Left renal pelvis (tissue), 4 donors: ENCODE results near the gene GLS. TPM values are rescaled to one million over a fixed set of nuclear protein-coding genes. Genes with fewer than 3 reads are reported as not detected.

Experiments used
- DNase-seq, 4 donors: peaks; one replicate each; pipeline ENCODE4 v3.0.0-alpha.2; 2013; ENCODE audit warnings: low read depth in 4 of 4, low spot score in 3 of 4
- polyA plus RNA-seq, 4 donors: library from polyadenylated mRNA; unstranded; fragments of 120-200 nt; gene quantifications; one replicate each; pipeline ENCODE4 v1.2.1, GENCODE V29; 2013; ENCODE audit not compliant: insufficient read length in 4 of 4

The GLS gene
- polyA plus RNA-seq, 4 donors: 82.9 to 313 (median 257) TPM

DNA sequence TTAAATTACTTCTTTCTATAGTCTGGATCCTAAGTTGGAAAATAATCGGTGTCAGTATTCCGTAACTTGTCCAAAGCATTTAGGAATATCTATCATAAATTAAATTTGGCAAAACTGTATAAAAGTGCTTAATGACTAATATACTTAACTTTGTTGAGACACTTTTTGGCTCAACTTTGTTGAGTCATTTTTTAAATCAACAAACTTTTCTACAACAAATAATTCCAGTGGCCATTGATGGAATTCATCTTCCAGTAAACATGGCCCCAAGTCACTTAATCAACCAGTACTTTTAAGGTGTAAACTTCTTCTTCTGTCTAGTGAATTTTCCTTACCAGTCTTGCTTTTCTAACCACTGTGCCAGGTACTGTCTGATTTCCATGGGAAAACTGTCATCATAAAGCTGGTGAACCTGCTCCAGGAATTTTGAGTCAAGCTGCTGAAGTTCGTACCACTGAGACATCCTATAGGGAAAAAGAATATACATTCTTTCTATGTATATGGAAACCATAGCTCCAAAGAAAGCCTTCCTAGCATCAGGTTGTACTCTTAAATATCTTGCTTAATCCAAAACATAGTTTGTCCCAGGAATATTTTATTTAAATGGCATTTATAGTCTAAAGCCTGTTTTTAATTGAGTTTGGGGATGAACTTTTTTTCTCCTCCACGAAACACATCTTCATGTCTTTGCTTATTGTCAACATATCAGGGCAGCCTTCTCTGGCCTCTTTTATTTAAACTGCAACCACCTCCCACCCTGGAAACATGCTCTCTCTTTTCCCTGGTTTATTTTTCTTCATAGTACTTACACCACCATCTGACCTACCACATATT, 129.1 kb downstream of the GLS start:
- DNase-seq: no peak

DNA sequence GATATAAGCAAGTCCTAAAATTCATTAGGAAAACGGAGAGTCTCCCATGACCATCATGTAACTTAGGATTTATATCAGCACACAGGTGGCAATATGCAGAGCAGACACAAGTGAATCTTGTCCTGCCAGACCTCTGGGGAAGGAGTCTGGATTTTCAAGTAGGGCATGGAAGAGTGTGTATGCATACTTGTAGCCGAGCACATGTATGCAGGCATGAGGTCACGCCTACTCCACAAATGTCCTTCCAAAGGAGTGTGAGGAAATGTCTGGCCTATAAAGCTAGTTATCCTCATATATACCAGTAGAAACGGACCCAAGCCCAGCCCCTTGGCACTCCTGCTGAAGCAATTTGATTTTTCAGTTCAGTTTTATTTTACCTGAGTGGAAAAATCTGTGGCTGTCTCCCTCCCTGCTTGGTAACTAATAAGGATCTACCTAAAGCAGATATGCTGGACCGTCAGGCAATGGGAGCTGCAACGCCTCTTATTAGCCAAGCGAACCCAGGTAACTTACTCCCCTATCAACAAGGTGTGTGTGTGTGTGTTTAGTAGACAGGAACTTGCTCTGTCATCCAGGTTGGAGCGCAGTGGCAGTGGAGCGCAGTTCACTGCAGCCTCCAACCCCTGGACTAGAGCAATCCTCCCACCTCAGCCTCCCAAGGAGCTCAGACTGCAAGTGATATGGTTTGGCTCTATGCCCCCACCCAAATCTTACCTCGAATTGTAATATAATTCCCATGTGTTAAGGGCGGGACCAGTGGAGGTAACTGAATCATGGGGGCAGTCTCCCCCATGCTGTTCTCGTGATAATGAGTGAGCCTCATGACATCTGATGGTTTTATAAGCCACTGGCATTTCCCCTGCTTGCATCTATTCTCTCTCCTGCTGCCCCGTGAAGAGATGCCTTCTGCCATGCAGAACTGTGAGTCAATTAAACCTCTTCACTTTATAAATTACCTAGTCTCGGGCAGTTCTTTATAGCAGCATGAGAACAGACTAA, 130.6 kb downstream of the GLS start:
- no peak for DNase-seq

DNA sequence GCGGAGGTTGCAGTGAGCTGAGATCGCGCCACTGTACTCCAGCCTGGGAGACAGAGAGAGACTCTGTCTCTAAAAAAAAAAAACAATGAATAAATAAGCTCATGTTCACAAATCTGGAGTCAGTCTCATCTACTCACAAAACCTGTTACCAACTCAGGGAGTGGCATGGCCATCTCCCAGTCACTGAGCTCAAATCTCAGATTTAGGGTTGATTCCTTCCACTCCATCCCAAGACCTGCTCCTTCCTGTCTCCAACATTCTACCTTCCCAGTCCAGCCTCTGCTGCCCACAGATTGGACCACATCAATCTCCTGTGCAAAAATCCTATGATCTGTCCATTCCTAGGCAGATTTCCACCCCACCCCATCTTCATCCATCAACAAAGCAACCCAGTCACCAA, 131.7 kb downstream of the GLS start:
- no peak for DNase-seq

DNA sequence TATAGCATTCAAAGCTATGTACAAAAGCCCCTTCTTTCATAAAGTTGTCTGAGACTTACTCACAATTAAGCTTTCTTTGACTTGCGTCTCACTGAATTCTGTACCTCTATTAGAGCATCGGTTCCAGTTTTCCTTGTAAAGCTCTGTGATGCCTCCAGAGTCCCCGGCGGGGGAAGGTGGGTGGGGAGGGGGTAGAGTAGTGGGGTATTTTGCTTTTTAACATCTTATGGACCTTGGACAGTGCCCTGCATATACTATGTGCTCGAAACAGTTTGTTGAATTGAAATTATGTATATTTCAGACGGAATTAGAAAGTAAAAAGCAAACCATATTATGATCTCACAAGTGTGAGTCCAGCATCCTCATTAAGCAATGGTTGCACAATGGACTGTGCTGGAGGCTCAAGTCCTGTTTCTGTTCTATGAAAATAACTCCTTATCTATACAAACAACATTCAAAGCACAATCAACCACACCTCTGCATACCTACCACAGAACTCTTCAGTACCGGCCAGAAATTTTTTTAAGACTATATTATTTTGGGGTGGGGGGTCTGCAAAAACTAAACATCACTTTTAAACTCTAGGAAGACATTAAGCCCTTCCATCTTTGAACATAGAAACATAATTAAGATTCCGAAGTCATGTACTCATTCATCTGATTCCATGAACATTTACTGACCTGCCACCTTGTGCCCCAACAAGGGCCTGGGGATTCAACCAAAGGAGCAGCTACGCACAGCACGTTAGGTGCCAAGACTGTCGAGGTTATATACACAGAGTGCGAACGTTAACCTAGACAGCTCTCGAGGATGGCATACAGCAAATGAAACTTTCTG, 132.4 kb downstream of the GLS start:
- DNase-seq: no peak

DNA sequence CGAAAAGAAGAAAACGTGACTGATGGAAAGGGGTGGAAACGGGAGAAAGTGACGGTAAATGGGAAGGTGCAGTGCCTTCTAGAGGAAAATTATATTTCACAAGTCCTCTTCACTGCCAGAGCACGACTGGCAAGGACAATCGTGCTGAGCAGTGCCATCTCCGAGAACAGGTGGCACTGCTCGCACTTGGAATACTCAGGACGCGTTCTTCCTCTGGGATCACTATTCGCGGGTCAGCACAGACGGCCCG, 133.0 kb downstream of the GLS start:
- no peak for DNase-seq

DNA sequence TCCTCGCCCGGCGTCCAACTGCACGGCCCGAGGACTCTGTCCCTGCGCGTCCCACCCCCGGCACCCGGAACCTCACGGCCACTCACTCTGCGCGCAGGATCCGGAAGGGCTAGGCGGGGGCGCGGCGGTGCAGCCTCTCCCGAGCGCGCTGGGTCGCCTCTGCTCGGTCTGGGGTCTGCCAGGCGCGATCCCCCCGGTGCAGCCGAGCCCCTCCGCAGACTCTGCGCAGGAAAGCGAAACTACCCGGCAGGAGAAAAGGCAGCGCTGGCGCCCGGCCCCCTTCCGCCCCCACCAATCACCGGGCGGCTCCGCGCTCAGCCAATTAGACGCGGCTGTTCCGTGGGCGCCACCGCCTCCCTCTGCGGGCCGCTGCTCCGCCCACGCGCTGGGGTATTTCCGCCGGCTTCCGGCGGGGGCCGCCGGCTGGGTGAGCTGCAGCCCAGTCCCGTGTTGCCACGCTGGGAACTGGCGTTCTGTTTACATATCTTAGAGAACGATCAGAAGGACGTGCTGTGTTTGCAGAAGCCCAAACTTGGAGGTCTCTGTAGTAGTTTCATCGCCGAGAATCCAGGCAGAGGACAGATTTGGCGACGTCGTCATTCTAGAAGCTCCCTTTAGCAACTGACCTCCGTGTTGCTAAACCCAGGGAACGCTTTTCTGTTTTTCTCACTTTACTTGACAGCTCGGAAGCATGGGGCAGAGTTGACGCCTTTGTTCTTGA, 133.5 kb downstream of the GLS start, which contains the start of gene STAT1:
TSS of gene STAT1 (minus strand) at position 240 of the 721 bp plus-strand sequence. CDS start 4,168 bp downstream, outside the sequence.
- DNase-seq: peak; percentile 79 to 89 (median 88)

DNA sequence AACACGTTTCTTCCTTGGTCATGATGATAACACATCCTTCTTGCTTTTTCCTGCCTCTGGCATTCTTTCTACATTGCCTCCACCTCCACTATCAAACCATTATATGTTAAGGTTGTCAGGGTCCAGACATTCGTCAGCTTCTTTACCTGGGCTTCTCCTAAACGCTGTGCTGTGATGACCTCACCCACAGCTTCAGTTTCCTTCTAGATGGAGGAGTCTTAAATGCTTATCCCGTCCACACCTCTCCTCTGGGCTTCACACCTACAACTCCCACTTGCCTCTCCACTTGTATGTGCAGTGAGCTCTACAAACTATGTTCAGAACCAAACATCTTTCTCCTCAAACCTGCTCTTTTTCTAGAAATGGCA, 134.0 kb downstream of the GLS start:
- no peak for DNase-seq

Other genes starting within 250 kb of the GLS start
- 10 to 100 TPM; 69.0 to 81.7 (median 74.0) TPM for gene NAB1, start 231.7 kb upstream of the GLS start, polyA plus RNA-seq
- 100 to 1,000 TPM in 3 of 4 donors, 10 to 100 TPM in 1; 56.6 to 153 (median 125) TPM for gene STAT1, start 133.3 kb downstream of the GLS start, polyA plus RNA-seq